Measurements from ENCODE around the gene HNRNPA0.

DNA sequence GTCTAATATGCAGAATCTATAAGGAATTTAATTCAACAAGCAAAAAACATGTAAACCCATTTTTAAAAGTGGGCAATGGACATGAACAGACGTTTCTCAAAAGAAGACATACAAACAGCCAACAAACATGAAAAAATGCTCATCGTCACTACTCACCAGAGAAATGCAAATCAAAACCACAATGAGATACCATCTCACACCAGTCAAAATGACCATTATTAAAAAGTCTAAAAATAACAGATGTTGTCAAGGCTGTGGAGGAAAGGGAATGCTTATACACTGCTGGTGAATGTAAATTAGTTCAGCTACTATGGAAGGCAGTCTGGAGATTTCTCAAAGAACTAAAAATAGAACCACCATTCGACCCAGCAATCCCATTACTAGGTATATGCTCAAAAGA is 15.2 kb downstream of the HNRNPA0 start:
- no peak for TF ChIP-seq GATA2 (IDR thresholded peaks at IDR 0.05; ENCODE audit: low read depth, low read length)
- TF ChIP-seq GATA3 (IDR thresholded peaks at IDR 0.05; ENCODE audit: low read depth, low read length): no peak

Measured in SH-SY5Y (cell line).